GM12874 (cell line): ENCODE results near the gene AGRN.

Source experiments
- TF ChIP-seq, protein P1 (sequence below): IDR thresholded peaks from 2 replicates; pipeline ENCODE4 v1.5.1; 2011; ENCODE audit warnings: low read depth, mild to moderate bottlenecking, control low read depth, low read length, moderate library complexity; ENCODE audit not compliant: insufficient read depth

AGRN gene

DNA sequence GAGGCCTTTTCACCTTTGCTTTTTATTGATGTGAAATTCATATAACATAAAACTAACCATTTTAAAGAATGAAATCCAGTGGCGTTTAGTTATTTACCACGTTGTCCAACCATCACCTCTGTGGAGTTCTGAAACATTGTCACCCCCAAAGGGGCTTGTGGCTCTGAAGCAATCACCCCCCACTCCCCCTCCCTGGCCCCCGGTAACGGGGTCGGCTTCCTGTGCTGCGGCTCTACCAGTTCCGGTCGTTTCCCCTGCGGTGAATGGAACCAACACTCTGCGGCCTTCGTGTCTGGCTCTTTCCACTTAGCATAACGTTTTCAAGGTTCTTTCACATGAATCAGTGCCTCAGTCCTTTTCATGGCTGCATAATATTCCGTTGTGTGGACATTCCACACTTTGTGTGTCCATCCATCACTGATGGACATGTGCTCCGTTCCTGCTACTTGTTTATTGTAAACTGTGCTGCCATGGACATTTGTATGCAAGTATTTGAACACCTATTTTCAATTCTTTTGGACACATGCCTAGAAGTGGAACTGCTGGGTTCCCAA is 8.4 kb upstream of the AGRN start:
- TF ChIP-seq, protein P1, sequence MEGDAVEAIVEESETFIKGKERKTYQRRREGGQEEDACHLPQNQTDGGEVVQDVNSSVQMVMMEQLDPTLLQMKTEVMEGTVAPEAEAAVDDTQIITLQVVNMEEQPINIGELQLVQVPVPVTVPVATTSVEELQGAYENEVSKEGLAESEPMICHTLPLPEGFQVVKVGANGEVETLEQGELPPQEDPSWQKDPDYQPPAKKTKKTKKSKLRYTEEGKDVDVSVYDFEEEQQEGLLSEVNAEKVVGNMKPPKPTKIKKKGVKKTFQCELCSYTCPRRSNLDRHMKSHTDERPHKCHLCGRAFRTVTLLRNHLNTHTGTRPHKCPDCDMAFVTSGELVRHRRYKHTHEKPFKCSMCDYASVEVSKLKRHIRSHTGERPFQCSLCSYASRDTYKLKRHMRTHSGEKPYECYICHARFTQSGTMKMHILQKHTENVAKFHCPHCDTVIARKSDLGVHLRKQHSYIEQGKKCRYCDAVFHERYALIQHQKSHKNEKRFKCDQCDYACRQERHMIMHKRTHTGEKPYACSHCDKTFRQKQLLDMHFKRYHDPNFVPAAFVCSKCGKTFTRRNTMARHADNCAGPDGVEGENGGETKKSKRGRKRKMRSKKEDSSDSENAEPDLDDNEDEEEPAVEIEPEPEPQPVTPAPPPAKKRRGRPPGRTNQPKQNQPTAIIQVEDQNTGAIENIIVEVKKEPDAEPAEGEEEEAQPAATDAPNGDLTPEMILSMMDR = no peak

GRCh38 chr1:1013105-1013921 is 6.6 kb upstream of the AGRN start, which contains the start of gene ISG15:
TSS of gene ISG15 (plus strand) at chr1:1013497. CDS start at chr1:1013574, 77 bp downstream.
- TF ChIP-seq, protein P1 = no peak

GRCh38 chr1:1013922-1014648 is 5.8 kb upstream of the AGRN start:
- TF ChIP-seq, protein P1 = no peak

- TF ChIP-seq, protein P1 = peak; percentile 54
Observed at GRCh38 chr1:1014799-1015681, 4.9 kb upstream of the AGRN start.

DNA sequence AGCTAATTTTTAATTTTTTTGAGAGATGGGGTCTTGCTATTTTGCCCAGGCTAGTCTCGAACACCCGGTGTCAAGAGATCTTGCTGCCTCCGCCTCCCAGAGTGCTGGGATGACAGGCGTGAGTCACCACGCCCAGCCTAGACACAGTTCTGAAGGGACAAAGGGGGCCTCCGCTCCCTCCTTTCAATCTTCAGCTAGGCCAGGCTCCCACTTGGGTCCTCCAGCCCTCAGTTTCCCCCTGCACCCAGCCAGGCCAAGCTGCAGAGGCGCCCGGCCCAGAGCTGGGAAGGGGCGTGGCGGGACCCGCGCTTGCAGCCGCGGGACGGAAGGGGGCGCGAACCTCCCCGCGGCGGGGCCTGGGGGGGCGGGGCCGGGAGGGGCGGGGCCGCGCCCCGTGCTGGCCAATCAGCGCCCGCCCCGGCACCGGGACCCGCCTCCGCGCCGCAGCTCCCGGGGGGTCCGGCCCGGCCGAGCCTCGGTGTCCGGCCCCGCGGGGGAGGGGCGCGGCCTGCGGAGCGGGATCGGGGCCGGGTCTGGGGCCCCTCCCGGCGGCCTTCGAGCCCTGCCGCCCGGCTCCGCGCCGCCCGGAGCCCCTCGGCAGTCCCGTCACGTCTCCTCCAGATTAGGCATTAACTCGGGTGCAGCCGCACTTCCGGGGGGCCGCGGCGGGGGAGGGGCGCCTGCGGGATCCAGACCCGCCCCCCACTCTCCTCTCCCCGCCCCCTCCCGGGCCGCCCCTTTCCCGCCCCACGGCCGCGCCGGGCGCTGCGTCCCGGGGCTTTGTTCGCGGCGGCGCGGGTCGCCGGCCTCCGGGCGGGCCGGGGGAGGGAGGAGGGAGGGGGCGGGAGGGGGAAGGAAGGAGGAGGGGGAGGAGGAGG is 559 bp upstream of the AGRN start:
- TF ChIP-seq, protein P1 = peak; percentile 69

DNA sequence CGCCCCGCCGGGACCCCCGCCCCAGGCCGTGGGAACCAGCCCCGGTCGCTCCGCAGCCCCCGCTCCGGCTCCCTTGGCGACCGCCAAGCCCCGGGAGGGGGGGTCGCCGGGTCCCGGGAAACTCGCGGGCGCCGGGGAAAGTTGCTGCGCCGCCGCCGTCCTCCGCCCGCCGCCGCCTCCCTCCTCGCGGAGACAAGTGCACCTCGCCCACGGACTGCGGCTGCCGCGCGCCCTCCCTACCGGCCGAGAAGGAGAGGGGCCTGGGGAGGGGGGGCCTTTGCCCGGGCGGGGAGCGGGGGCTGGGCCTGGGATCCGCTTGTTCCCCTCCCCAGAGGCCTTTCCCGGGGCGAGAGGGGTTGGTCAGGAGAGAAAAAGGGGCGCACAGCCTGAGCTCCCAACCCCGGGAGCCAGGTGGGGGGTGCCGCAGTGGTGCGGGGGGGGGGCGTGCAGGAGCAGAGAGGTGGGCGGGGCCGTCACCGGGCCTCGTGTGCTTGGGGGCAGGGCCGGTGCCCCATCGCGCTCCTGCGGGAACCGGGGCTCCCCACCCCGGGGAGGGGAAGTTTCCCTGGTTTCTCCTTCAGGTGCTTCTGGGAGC is 592 bp downstream of the AGRN start:
- TF ChIP-seq, protein P1 = no peak
